GOT3 (cell line): ENCODE measurements around the gene MRPS35.

ENCODE experiments used
- DNase-seq: peaks from one replicate; lab custom pipeline; 2025; ENCODE audit warnings: mixed read lengths; lab: John Stamatoyannopoulos, UW

The MRPS35 gene

GRCh38 chr12:27710592-27711316 is at the start of gene MRPS35:
Gene MRPS35 (plus strand): TSS chr12:27710832. CDS start chr12:27710844, 12 bp downstream.
- peak; percentile 65 for DNase-seq

- no peak for DNase-seq
Observed at GRCh38 chr12:27665704-27666103, 44.9 kb upstream of the MRPS35 start.

- no peak for DNase-seq
Observed at GRCh38 chr12:27666510-27666909, 44.1 kb upstream of the MRPS35 start.

GRCh38 chr12:27667540-27667939 is 43.1 kb upstream of the MRPS35 start:
- DNase-seq: no peak

GRCh38 chr12:27672051-27672450 is 38.6 kb upstream of the MRPS35 start:
- no peak for DNase-seq

GRCh38 chr12:27672643-27673042 is 38.0 kb upstream of the MRPS35 start:
- no peak for DNase-seq

GRCh38 chr12:27673101-27673718 is 37.4 kb upstream of the MRPS35 start:
- DNase-seq: no peak

GRCh38 chr12:27674989-27675388 is 35.6 kb upstream of the MRPS35 start:
- DNase-seq: no peak

GRCh38 chr12:27680619-27681018 is 30.0 kb upstream of the MRPS35 start:
- DNase-seq: no peak

GRCh38 chr12:27682534-27682933 is 28.1 kb upstream of the MRPS35 start:
- no peak for DNase-seq

GRCh38 chr12:27685274-27685673 is 25.4 kb upstream of the MRPS35 start:
- no peak for DNase-seq

- no peak for DNase-seq
Observed at GRCh38 chr12:27686147-27686546, 24.5 kb upstream of the MRPS35 start.

GRCh38 chr12:27688671-27689070 is 22.0 kb upstream of the MRPS35 start:
- no peak for DNase-seq

- no peak for DNase-seq
Observed at GRCh38 chr12:27689558-27690180, 21.0 kb upstream of the MRPS35 start.

- no peak for DNase-seq
Observed at GRCh38 chr12:27693403-27693802, 17.2 kb upstream of the MRPS35 start.

GRCh38 chr12:27695556-27696292 is 14.9 kb upstream of the MRPS35 start:
- no peak for DNase-seq

- DNase-seq: no peak
Observed at GRCh38 chr12:27696293-27696652, 14.4 kb upstream of the MRPS35 start, which contains the start of gene REP15. Gene REP15 (plus strand): TSS chr12:27696447. CDS start chr12:27696563, 116 bp downstream.

GRCh38 chr12:27696864-27697564 is 13.6 kb upstream of the MRPS35 start:
- no peak for DNase-seq

- no peak for DNase-seq
Observed at GRCh38 chr12:27703720-27704452, 6.7 kb upstream of the MRPS35 start.

GRCh38 chr12:27705263-27705662 is 5.4 kb upstream of the MRPS35 start:
- no peak for DNase-seq

GRCh38 chr12:27707216-27707615 is 3.4 kb upstream of the MRPS35 start:
- DNase-seq: no peak
